HG03097 (cell line): ENCODE data around the gene LDLRAD4.

ENCODE experiments used
- ATAC-seq: cut with Tn5 transposase; IDR thresholded peaks from one replicate; pipeline ENCODE4 v1.9.1; 2021; ENCODE audit not compliant: unreplicated experiment, low FRiP score

LDLRAD4 gene

DNA sequence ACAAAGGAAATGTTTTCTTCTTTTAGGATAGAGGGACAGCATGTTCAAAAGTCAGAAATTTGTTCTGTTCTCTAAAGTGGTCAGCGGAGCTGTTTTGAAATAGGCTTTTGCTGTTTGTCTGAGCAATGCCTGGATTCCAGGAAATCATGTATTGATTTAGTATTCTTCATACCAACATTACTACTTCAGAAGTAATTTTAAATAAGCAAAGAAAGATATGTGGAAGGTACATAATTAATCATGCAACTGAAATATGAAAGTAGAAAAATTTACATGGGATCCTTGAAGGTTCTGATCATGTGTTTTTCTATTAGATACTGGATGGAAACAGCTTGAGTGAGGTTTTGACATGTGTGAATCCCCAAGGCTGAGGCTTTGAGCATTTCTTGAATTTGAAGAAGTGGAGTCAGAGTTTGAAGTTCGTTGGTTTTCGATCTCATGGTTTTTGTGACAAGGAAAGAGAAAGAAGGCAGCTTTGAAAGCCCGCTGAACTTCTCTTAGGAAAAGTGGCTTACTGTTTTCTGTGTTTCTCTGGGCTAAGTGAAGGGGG is 220.0 kb downstream of the LDLRAD4 start:
- no peak for ATAC-seq

DNA sequence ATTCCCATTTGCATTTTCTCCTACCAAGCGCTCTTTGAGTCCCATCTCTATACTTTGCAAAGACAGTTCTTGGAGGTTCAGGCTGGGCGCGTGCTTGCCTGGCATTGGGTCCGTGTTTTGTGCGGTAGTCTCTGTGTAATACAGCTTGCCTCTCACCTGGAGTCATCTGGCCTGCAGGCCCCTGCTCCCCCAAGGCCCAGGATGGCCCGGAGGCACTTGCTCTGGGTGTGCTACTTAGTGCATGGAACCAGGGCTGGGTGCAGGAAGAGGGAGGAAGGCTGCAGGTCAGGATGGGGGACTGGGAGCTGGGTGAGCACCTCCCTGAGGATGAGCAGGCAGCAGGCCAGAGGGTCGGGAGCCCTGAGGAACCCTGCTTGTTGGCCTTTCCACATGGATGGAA is 220.9 kb downstream of the LDLRAD4 start:
- ATAC-seq, result no peak

DNA sequence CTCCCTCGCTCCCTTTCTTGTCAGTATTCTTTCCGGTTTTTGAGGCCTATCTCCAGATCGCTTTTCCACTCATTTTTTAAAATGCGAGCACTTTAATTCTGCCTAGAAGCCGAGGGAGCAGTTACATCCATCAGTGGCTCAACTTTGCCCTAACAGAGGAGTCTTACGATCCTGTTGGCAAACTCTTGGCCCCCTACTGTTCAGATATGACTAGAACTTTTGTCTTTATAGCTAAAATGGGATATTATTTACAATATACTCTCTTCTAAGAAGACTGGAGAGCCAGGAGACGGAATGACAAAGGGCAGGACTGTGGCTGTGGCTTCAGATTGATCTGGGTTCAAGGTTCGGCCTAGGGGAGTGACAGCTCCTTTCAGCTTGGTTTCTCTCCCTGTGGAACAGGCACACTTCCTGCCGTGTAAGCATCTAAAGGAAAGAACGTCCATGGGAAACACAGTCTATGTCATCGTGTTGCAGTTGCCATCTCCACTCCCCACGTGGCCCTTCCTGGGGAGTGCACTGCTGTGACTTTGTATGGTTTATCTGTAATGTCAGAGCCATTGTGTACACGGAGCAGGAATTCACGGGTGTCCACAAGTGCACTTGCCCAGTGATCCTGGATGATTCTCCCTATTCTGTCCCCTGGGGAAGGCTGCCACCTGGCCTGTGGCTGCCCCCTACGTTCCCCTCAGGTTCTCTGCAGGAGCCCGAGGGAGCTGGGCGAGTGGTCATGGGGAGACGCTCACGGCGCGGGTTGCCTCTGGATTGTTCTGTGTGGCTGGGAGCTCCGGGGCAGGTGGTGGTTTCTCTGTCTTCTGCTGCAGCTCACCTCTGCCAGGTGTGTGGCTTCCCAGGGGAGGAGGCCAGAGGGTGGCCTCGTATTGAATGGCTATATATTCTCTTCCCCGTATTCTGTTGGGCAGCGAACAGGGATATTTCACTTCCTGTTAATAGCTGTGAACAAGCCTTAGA is 222.0 kb downstream of the LDLRAD4 start:
- no peak for ATAC-seq

DNA sequence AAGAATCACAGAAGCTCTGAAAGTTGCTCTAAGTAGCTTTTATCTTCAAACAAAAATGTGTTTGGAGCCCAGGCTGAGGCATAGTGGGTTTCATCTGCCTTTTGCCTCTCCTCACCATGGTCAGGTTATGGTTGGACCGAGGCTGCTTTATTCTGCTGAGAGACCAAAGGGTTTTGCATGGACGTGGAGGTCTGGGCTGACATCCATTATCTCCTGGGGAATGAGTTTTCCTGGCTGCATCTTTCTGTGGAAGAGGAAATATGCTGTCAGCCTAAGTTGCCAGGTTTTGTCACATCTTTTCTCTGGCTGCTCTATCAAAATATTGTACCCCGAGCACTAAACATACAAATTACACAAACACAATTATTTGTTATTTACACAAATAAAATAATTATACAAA is 223.2 kb downstream of the LDLRAD4 start:
- no peak for ATAC-seq

DNA sequence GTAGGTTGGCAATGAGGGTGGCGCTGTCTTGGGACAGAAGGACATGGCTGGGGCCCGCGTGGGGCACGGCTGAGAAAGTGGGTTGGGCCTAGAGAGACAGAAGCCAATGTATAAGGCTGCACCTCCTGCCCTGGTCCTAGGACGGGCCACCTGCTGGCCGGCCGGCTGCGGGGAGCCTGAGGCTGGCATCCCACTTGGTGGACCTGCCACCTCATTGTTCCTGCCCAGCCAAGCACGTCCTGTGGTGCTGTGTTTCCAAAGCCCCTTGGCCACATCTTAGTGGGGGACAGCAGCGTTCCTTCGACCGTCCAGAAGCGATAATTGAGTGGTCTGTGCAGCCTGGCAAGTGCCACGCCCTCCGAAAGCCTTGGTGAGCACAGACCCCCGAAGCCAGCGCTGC is 223.9 kb downstream of the LDLRAD4 start:
- ATAC-seq, result no peak

DNA sequence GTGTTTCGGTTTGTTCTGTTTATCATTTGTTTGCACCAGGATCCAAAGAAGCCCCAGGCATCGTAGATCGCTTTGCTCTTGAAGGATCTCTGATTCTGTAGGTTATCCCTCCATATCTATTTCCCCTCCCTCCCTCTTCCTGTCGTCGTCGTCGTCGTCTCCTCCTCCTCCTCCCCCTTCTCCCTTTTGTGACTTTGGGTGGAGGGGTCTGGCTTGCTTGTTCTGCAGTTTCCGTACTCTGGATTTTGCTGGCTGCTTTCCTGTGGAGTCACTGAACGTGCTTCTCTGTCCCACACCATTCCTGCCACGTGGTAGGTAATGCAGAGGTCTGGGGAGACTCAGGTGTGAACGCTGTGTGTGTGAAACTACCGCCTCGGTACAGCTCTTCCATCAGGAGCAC is 225.0 kb downstream of the LDLRAD4 start:
- ATAC-seq, result no peak

DNA sequence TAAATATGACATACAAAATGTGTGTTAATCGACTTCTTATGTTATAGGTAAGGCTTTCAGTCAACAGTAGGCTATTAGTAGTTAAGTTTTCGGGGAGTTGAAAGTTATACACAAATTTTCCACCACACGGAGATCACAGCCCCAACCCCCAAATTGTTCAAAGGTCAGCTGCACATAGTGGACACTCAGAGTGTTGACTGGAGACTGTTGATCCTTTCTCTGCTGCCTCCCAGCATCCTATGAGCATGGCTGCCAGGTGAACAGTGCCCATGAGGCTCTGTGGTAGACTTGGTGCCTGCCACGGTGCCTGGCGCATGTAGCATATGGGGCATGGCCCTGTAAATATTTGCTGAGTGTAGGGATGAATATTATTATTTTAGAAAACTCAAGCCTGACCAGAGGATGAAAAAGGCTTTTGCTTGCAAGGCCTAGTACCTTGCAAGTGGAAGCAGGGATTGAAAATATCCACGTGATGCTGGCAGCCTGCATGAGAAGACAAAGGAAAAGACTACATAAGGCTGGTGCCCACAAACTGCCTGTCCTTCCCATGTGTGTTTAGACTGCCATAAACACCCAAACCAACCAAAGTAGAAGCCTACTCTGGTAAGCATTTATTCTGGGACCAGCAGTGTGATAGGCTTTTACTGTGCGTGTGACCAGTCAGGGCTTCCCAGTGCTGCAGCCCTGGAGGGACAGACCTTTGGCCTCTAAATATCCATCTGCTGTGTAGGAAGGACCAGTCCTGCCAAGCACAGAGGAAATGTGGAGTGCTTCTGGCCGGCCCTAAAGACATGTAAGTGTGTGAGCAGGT is 226.1 kb downstream of the LDLRAD4 start:
- ATAC-seq, result no peak

DNA sequence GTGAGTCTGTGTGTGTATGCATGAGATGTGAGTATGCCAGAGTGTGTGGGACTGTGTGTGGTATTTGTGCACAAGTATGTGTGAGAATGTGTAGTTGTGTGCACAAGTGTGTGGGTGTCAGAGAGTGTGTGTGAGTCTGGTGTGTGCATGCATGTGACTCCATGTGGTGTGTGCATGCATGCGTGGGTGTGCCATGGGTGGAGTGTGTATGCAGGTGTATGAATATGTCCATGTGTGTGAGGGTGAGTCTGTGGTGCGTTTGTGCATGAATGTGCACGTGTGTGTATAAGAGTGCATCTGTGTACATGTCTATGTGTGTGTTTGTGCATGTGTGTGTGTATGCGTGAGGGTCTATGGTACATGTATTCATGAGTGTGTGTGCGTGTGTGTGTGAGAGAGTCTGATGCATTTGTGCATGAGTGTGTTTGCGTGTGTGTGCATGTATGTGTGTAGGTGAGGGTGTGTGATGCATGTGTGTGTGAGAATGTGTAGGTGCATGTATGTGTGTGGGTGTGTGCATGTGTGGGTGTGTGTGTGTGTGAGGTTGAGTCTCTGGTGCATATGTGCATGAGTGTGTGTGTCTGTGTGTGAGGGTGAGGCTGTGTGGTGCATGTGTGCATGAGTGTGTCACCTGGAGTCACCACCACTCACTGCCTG is 226.8 kb downstream of the LDLRAD4 start:
- ATAC-seq, result no peak

DNA sequence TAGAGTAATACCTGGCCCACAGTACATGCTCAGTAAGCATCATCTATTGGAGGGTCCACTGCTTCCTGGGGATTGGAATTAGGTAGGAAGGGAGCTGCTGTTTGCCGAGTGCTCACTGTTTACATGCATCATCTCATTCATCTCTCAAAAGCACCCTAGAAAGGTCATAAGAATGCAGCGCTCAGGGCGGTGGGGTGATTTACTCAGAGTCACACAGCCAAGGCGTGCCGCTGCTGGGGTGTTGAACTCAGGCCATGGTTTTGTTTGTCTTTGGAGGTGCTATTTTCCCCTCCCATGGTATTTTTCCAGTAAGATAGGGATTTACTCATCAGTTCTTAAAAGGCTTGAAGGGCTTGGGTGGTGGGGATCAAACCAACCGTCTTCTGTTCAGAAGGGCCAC is 227.5 kb downstream of the LDLRAD4 start:
- no peak for ATAC-seq

DNA sequence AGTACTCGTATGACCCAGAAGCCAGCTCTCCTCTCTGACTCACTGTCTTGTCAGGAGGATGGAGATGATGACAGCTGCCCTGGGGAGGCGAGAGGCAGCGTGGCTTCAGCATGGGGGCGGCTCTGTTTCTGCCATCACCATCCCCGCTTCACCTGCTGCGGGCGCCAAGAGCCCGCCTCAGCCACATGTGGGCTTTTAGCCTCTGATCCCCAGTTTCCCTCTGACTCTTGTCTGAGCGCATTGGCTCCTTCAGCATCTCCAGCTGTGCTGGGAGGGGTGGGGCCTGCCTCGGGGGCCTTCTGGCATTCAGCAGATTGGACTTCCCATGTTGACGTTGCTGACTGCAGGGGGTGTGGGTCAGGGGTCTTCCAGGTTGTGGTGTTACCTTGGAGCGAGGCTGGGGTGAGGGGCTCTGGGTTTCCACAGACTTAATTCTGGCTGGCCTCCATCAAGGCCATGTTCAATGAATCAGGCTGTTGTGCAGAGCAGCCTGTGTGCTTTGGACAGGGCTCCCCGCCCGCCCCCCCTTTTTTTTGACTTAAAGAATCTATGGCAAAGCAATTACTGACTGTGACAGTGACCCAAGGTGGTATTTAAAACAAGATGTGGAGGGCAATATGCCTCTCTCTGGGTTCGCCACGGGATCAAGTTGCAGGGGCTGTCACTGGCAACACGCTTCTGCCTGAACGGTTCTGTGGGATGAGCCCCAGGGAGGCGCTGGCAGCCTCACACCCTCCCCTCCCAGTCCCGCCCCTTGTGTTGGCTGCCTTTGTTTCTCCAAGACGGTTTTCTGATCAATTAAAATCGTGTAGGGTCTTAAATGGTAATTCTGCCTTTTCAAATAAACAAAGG is 228.3 kb downstream of the LDLRAD4 start:
- ATAC-seq, result no peak

DNA sequence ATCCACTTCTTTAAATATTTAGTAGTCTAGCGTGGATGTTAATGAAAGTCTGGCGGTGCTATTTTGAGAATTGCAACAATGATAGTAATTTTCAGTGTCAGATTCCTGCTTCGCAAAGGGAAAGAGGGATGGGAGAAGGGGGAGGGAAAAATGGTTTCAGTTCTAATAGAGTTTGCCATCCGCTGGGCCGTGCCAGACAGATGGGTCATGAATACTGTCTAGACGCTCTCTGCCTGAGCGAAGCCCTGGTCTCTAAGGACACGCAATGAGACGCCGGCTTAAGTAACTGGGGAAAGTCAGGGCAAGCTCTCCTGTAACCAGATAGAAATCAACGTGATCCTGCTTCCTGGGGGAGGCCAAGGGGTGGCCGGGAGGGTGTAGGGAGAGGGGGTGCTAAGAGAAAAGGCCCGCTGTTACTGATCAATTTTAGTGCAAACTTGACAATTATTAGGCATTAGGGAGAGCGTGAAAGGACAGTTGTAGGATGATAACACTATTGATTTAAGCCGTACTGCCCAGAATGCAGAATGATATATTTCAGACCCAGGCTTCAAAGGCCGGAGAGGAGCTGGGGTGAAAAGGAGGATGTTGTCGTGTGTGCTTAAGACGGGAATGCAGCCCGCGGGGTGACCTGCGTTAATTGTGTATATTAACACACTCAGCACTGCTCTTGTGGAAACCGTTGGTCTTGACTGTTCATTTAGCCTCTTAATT is 229.2 kb downstream of the LDLRAD4 start:
- ATAC-seq, result no peak

DNA sequence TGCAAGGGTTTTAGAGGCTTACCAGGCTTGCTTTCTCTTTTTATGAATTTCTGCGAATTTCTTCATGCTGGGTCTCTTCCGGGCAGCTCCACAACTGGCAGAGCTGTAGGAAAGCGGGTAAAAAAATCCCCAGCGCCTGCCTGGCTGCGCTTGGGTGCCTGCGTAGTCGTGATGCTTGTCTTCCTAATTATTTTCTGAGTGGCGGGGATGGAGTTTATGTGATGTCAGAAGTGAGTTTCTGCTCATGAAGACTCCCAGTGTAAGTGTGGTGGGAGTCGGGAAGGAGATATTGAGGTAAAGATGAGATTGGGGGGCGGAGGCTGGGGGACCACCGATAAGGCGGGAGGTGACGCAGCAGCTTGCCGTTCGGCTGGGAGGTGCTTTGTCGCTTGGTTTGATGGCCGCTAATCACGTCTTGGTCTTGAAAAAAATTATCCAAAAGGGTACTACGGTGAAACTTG is 229.8 kb downstream of the LDLRAD4 start:
- no peak for ATAC-seq

DNA sequence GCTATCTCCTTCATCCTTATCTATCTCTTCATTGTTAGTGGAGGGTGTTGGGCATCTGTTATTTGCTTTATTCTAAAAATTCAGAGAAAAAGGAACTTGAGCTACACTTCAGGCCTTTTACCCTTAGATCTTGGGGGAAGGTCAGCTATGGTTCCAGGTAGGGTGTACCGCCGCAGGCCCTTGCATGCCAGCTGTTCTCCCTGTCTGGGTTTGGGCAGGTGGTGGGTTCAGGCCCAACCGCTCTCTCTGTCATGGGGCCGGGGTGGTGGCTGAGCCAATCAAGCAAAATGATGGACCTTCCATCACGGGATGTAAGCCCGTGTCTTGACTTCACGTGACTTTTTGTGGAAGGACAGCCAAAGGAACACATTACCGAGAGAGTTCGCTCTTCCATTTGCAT is 231.1 kb downstream of the LDLRAD4 start:
- ATAC-seq, result no peak

DNA sequence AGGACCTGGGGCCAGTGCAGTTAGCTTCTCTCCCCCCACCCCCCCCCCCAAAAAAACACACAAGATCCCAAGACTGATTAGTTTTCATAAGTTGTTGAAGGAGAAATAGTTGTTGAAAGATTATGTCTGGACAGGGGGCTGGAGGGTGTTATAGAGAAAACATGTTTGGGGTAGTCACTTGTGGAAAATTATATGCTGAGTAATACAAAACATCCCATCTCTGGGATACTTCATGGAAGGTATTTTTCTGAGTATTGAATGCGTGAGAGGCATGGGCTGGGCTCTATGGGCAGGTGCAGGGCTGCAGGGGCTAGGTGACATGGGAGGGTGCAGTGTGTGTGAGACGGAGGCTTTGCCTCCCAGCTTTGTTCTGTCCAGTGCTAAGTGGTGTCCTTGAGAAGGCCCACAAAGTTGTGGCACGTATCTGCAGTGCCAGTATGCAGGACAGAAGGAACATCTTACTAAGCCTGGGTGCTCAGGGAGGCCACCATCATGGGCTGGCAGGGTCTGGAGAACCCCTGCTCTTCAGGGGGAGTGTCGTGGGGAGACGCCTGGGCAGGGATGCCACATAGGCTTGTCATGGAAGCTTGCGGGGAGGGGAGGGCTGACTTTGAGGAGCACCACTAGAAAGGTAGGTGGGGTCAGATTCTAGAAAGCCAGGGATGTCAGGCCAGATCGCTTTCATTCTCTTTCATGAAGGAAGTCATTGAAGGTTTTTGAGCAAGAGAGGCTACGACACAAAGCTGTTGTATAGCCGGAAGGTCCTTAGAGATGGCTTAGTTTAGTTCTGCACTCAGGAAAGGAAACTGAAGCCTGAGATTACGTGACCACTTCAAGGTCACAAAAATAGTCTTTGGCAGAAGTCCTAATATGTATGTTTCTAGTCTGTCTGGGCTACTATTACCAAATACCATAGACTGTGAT is 232.0 kb downstream of the LDLRAD4 start:
- no peak for ATAC-seq

DNA sequence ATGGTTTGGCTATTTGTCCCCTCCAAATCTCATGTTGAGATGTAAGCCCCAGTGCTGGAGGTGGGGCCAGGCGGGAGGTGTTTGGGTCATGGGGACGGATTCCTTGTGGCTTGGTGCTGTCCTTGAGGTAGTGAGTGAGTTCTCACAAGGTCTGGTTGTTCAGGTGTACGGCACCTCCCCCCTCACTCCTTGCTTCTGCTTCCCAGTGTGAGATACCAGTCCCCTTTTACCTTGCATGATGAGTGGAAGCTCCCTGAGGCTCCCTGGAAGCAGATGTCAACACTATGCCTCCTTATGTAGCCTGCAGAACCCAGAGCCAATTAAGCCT is 232.6 kb downstream of the LDLRAD4 start:
- no peak for ATAC-seq

DNA sequence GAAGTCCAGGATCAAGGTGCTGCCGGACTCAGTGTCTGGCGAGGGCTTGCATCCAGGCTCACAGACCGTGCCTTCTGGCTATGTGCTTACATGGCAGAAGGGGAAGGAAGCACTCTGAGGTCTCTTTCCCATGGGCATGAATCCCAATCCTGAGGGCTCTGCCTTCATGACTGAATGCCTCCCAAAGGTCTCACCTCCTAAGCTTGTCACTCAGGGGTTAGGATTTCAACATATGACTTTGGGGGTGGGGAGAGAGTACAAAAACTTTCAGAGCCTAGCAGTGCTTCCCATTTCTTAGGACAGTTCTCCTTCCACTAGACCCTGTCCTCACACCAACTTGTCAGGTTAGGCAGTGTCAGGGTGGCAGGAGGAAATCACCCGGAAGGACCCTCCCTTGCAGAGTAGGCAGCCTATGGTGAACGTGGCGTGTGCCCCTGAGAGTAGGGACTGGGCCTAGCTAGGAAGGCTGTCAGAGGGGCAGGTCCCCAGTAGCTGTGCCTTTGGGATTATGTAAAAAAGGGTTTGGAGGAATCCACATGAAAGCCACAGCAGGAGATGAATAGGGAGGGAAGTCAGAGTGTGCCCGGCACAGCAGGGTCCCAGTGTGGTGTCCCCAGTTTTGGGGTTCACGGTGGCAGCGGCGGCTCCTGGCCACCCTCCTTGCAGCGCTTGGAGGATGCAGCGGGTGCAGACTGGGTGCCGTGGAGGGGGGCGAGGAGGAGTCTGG is 233.3 kb downstream of the LDLRAD4 start:
- ATAC-seq, result no peak

DNA sequence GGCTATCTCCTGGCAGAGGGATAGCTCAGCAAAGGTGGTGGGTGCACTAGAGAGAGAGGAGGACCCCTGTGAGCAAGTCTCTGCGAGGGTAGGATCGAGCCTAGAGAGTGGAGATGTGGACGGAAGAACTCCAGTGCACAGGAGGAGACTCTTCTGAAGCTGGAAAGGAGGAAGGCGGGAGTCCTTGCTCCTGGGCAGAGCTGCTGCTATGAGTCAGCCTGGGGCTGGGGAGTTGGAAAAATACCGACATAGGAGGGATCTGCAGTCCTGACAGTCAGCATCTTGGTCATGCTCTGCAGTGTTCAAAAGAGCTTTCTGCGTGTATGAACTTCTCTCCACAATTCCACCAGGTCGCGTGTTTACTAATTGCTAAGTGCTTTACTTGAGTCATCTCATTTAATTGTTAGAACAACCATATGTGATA is 233.8 kb downstream of the LDLRAD4 start:
- no peak for ATAC-seq
